Measurements from ENCODE around the gene SIRT7.

Gene SIRT7

DNA sequence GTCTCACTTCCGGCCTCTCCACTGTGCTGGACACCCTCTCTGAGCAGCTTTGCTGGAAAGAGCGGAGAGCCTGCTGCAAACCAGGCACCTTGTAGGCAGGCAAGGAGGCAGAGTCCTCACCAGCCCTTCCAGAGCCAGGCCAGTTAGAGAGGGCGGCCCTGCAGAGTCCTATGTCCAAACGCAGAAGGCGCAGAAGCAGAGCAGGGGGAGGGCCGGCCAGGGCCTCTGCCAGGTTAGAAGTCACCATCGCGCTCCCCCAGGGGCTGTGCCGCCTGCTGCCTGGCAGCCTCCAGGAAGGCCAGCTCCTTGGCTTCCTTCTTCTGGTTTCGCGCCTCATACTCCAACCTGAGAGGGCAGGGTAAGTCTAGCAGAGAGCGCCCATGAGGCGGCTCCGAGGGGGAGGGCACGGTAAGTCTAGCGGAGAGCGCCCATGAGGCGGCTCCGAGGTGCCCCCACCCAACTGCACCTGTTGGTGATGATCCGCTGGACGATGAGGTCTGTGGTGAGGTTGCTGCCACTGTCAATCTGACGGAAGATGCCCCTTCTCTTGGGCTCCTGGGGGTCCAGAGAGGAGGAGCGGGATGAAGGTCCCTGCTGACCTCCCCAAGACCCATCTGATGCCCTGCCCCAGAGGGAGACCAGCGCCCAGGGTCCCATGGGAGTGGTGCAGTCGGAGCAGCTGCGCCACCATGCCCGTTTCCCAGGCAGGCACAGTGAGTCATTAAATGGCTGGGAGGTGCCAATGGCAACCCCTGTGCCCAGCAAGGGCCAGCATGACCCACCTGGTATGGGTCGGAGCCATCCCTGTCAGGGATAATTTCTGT lies 13.2 kb downstream of the SIRT7 start:
- DNase-seq (ENCODE audit: low spot score) = no peak

DNA sequence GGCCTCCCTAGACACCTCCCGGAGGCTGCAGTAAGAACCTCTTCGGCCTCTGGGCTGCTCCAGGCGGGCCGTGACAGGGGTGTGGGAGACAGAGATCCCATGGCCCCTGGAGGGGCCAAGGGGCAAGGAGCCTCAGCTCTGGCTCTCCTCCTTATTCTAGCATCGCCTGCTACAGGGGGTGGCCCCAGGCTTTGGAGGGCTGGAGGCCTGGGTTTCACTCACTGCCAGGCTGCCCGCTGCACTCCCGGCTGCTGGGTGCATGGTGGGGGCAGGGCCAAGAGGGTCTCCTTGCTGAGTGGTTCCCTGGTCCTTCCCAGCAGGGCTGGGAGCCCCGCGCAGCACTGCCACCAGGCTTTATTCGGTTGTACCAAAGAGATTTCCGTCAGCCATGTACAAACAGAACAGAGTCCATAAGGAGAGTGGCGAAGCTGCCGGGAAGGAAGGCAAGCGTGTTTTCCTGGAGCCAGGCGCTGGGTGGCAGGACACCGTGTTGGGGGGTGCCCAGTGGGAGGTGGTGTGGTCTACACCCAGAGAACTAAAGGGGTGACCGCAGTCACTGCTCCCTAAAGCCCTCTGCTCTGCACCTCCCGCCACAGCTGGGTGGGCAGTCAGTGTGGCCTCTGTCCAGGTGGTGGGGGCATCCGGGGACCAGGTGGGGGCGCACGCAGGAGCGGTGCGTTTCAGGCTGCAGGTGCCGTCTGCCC lies 13.9 kb downstream of the SIRT7 start:
- DNase-seq (ENCODE audit: low spot score) = no peak

DNA sequence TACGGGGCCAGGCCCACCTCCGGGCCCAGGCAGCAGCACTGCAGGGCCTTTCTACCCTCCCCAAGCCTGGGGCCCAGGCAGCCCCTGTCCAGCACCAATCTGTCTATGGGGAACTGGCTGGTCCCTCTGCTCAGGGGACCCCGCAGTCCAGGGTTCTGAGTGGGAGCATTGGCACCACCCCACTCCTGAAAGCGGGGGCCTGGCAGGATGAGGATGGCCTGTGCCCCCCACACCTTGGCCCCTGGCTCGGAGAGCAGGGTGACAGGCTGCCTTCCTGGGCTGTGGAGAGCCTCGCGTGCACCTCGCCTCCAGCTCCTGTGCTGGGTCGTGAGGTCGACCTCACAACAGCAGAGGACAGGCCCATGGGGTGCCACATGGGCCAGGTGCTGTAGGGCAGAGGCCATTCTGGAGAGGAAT lies 14.6 kb downstream of the SIRT7 start:
- DNase-seq (ENCODE audit: low spot score) = no peak

DNA sequence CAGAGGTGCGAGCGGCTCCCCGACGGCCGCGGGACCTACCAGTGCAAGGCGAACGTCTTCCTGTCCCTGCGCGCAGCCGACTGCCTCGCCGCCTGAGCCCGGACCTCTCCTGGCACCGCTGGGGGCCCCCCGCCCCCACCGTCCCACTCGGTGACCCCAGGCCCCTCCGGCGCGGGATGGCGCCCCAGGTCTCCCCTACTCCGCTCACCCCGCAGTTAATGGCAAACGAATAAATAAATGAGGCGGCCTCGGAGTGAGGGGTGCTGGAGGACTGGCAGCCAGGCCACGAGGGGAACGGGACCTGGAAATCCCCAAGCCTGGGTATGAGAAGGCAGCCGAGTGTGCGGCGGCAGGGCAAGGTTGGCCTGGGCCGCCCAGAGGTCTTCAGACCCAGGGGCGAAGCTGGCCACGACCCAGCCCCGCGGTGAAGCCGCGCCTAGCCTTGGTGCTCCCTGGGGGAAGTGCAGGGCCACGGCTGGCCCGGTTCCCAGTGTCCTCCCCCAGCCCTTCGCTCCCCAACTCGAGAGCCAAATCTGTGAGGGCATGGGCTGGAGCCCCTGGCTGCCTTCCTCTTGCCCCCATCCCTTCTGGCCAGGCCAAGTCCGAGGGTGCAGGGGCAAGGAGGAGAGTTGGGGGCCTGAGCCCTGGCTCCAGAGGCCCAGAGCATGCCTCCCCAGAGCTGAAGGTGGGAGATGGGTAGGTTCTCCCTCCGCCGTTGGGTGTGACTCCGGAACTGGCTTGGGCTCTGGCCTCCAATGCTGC lies 15.1 kb downstream of the SIRT7 start:
- no peak for DNase-seq (ENCODE audit: low spot score)

- no peak for DNase-seq (ENCODE audit: low spot score)
Observed at GRCh38 chr17:81902023-81902652, 15.8 kb downstream of the SIRT7 start, which contains the start of gene NPB. Gene NPB, plus strand, starts transcription at chr17:81902238. Its CDS starts 40 bp downstream, at chr17:81902278.

GRCh38 chr17:81901167-81902022 lies 16.6 kb downstream of the SIRT7 start:
- DNase-seq (ENCODE audit: low spot score) = no peak

- DNase-seq (ENCODE audit: low spot score) = no peak
Observed at GRCh38 chr17:81900181-81900820, 17.7 kb downstream of the SIRT7 start.

DNA sequence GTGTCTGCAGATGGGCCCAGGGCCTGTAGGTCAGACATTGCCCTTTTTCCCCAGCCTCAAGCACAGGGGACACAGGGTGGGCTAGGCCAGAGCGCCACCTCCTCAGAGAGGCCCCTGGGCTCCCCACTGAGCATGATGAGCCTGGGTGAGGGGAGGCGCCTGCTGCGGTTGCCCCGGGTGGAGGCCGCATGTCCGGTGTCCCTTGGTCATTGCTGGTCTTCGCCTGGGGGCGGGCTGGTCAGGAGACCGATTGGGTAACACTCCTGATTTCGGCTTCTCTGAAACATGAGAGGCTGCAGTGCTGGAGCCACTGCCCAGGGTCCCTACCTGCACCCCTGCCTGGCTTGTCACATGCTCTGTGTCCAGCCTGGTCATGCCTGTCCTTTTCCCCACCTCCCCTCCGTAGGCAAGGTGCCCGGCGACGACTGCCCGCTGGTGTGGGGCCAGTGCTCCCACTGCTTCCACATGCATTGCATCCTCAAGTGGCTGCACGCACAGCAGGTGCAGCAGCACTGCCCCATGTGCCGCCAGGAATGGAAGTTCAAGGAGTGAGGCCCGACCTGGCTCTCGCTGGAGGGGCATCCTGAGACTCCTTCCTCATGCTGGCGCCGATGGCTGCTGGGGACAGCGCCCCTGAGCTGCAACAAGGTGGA lies 18.3 kb downstream of the SIRT7 start:
- no peak for DNase-seq (ENCODE audit: low spot score)

GRCh38 chr17:81898885-81899284 lies 19.1 kb downstream of the SIRT7 start:
- DNase-seq (ENCODE audit: low spot score) = no peak

DNA sequence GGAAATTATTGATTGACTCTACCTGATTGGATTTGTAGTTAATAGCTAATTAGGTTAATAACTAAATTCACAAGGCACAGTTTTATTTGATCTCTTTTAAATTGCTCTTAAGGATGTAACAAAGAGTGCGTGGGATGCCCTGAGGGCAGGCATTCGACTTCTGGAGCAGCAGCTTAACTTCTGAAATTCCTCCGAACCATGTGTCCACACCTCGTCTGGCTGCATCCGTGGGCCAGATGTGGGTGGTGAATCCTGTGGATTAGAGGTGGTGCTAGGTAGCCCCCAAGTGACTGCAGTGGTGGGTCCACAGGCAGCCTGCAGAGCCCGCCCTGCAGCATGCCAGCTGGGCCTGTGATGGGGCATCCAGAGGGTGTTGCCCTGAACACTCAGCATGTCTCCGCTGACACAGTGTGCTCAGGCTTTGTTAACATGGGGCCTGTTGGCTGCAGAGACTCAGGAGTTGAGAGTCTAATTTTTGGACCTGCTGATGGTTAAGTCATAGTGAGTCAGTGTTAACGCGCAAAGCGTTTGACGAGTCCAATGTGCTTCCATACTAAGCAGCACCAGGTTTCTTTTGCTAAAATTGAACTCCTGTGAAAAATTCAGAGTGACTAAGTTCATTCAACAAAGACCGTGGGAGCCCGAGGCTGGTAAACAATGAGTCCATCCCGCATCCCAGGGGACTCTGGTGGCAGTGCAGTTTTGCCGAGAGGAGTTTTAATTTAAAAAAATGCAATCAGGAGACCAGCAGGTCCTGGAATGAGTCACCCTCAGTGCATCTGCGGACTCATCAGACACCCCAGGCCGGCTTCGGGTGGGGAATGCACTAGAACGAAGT lies 19.7 kb downstream of the SIRT7 start:
- no peak for DNase-seq (ENCODE audit: low spot score)

- DNase-seq (ENCODE audit: low spot score) = no peak
Observed at GRCh38 chr17:81895400-81895799, 22.6 kb downstream of the SIRT7 start.

DNA sequence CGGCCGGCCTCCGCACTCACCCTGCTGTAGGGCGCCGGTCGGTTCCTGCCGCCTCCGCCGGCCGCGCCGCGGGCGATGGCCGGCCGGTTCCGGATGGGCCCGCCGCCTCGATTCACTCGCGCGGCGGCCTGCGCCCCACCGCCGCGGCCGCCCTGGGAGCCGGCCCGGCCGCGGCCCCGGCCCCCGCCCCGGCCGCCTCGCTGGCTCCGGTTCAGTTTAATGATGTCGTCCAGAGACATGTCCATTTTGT lies 26.7 kb downstream of the SIRT7 start:
- DNase-seq (ENCODE audit: low spot score) = no peak

- no peak for DNase-seq (ENCODE audit: low spot score)
Observed at GRCh38 chr17:81890447-81891302, 27.3 kb downstream of the SIRT7 start.

GRCh38 chr17:81889602-81890001 lies 28.4 kb downstream of the SIRT7 start:
- no peak for DNase-seq (ENCODE audit: low spot score)

- no peak for DNase-seq (ENCODE audit: low spot score)
Observed at GRCh38 chr17:81888988-81889595, 28.9 kb downstream of the SIRT7 start.

GRCh38 chr17:81888105-81888987 lies 29.6 kb downstream of the SIRT7 start:
- no peak for DNase-seq (ENCODE audit: low spot score)

DNA sequence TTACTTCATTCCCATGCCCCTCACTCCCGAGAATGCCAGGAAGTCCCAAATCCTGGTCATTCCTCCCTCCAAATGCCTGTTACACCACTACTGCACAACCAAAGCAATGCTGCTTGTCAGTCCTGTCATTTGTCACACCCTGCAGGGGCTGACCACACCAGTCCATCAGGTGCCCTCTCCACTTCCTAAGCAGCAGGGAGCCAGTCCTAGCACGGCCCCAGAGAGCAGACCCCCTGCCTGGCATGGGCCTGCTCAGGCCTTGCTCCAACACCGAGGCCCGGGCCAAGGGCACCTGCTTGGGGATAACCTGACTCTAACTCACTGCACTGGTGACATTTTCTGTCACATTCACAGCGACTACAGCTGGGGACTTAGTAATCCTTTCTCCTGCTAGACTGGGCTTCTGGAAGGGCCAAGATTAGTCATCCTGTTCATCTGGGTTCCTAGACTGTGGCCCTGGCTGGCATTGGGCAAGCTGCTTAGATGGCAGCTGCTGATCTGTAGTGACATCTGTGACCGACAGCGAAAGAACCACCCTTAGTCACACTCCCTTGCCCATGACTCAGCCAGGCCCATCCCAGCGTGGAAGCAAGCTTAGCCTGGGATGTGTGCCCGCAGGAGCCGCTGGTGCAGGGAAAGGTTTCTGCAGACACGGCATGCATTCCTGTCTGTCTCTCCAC lies 32.0 kb downstream of the SIRT7 start:
- DNase-seq (ENCODE audit: low spot score) = no peak

Data from HuH-7.5 (cell line).